GM12891 (cell line): ENCODE results near the gene OPN4.

ENCODE experiments used
- PAX5 ChIP-seq: IDR thresholded peaks from 2 replicates; pipeline ENCODE4 v1.6.1; 2011; ENCODE audit warnings: low read length, moderate library complexity, mild to moderate bottlenecking; ENCODE audit not compliant: insufficient read depth, severe bottlenecking
- POLR2A ChIP-seq: IDR thresholded peaks from 2 replicates; pipeline ENCODE4 v1.6.1; 2011; ENCODE audit warnings: low read depth, low read length, control low read depth
- POLR2AphosphoS5 ChIP-seq: IDR thresholded peaks from 2 replicates; pipeline ENCODE4 v1.6.1; 2011; ENCODE audit warnings: low read depth, low read length, control low read depth
- SPI1 ChIP-seq: IDR thresholded peaks from 2 replicates; pipeline ENCODE4 v1.6.1; 2011; ENCODE audit warnings: low read depth, low read length, control low read depth
- TAF1 ChIP-seq: IDR thresholded peaks from 2 replicates; pipeline ENCODE4 v1.6.1; 2011; ENCODE audit warnings: low read depth, low read length, control low read depth

DNA sequence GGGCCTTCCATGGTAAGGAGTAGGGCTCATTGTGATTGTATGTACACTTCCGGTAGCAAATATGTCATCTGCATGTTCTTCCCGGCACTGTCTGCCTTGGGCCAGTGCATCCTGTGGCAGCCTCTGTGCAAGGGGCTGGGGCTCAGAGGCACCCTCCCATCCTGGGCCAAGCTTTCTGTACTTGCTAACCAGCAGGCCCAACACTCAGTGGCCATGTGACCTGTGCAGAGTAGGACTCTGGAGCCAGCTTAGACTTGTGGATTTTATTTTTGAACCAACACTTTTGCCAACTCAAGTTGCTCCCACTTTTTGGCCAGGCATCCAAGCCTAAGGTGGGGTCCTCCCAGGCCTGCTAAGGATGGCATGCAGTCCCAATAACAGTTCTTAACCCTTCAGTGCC is 38.9 kb downstream of the OPN4 start:
- TF ChIP-seq POLR2A (no peak), POLR2AphosphoS5 (no peak), TAF1 (no peak), SPI1 (no peak), PAX5 (no peak)
